ENCODE data around the gene ACSM2A.
"Not testable (repeated sequence)": the region's sequence is repeated elsewhere in the genome, so short reads cannot be mapped to it uniquely, and the experiment has no call there.

ACSM2A gene, protein sequence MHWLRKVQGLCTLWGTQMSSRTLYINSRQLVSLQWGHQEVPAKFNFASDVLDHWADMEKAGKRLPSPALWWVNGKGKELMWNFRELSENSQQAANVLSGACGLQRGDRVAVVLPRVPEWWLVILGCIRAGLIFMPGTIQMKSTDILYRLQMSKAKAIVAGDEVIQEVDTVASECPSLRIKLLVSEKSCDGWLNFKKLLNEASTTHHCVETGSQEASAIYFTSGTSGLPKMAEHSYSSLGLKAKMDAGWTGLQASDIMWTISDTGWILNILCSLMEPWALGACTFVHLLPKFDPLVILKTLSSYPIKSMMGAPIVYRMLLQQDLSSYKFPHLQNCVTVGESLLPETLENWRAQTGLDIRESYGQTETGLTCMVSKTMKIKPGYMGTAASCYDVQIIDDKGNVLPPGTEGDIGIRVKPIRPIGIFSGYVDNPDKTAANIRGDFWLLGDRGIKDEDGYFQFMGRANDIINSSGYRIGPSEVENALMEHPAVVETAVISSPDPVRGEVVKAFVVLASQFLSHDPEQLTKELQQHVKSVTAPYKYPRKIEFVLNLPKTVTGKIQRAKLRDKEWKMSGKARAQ

DNA sequence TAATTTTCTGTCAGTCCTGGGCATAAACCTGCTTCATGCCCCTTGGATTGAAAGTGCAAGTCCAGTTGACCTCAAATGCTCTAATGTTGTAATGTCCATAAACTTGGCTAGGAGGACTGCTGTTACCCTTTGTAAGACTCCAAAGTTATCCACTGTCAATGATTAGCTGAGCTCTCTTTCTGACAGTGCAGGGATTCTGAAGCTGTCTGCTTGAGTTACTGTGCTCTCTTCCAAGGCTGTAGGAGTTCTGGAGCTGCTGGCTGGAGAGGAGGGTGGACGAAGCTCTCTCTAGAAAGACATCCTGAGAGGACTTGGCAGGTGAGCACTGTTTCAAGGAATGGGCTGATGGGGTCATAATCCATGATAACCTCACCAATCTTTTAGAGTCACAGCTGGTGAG lies at the start of gene ACSM2A:
Gene ACSM2A (plus strand): TSS at position 158 of the 400 bp plus-strand sequence. CDS start 8,594 bp downstream, outside the sequence.
- H4K20me1 ChIP-seq (ENCODE audit: insufficient read depth, low read length, poor library complexity, severe bottlenecking); H3K4me2 ChIP-seq (ENCODE audit: low read depth, low read length, poor library complexity, severe bottlenecking); H3K9ac ChIP-seq (ENCODE audit: low read depth, low read length, poor library complexity, severe bottlenecking); H3K4me1 ChIP-seq (ENCODE audit: insufficient read depth, low read length, poor library complexity, severe bottlenecking); H2AFZ ChIP-seq (ENCODE audit: low read length); H3K9me2 ChIP-seq (replicated peaks; ENCODE audit: low read depth, low read length); H3K36me3 ChIP-seq (ENCODE audit: insufficient read depth, low read length); H3K27me3 ChIP-seq (ENCODE audit: insufficient read depth, low read length, poor library complexity, severe bottlenecking); H3F3A ChIP-seq (ENCODE audit: low read depth); H3K4me3 ChIP-seq (ENCODE audit: low read length, poor library complexity, severe bottlenecking); H3K9me3 ChIP-seq (ENCODE audit: insufficient read depth, low read depth, low read length); H3K79me2 ChIP-seq (ENCODE audit: insufficient read depth, low read length): not testable (repeated sequence)

DNA sequence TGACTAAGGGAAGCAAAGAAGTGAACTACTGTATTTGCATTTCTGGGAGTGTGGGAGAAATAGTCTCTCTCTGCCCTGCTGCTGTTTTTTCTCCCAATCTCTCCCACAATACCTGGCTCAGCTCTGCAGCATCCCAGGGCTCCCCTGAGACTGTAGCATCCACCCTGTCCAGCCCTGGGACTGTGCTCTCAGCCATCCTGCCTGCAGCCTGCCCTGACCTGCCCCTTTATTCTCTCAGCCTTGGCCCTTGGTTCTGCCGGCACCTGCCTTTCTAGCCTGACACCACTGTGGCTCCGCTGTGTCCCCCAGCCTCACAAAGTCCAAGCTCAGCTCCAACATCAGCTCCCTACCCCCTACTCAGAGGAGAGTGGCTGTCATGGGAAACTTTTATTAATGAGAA lies 48.7 kb upstream of the ACSM2A start:
- Histone ChIP-seq H3K27me3 (ENCODE audit: insufficient read depth, low read length, poor library complexity, severe bottlenecking) (no peaks in the 10 kb centered on the region), H3K9ac (ENCODE audit: low read depth, low read length, poor library complexity, severe bottlenecking) (no peak overlapping the region), H3K9me2 (replicated peaks; ENCODE audit: low read depth, low read length) (no peaks in the 10 kb centered on the region), H3K79me2 (ENCODE audit: insufficient read depth, low read length) (no peaks in the 10 kb centered on the region), H2AFZ (ENCODE audit: low read length) (no peak overlapping the region), H3K36me3 (ENCODE audit: insufficient read depth, low read length) (no peaks in the 10 kb centered on the region), H3F3A (ENCODE audit: low read depth) (no peaks in the 10 kb centered on the region), H3K4me3 (ENCODE audit: low read length, poor library complexity, severe bottlenecking) (no peak overlapping the region), H4K20me1 (ENCODE audit: insufficient read depth, low read length, poor library complexity, severe bottlenecking) (no peaks in the 10 kb centered on the region), H3K4me2 (ENCODE audit: low read depth, low read length, poor library complexity, severe bottlenecking) (no peak overlapping the region), H3K4me1 (ENCODE audit: insufficient read depth, low read length, poor library complexity, severe bottlenecking) (no peaks in the 10 kb centered on the region), H3K9me3 (ENCODE audit: insufficient read depth, low read depth, low read length) (no peaks in the 10 kb centered on the region)
- TF ChIP-seq CTCF (conservative IDR thresholded peaks at IDR 0.05; ENCODE audit: low read length) (no peak), EZH2phosphoT487 (IDR thresholded peaks at IDR 0.05; ENCODE audit: borderline replicate concordance) (no peak)

GRCh38 chr16:20404637-20405036 lies 46.7 kb upstream of the ACSM2A start, which contains the start of gene PDILT:
PDILT (minus strand) TSS chr16:20404737; CDS start chr16:20399300, 5,437 bp downstream.
- H3K27me3 ChIP-seq (ENCODE audit: insufficient read depth, low read length, poor library complexity, severe bottlenecking) = no peaks in the 10 kb centered on the region
- no peak within 1 kb of the TSS for H2AFZ ChIP-seq (ENCODE audit: low read length)
- H3F3A ChIP-seq (ENCODE audit: low read depth) = no peaks in the 10 kb centered on the region
- H3K9me3 ChIP-seq (ENCODE audit: insufficient read depth, low read depth, low read length) = no peaks in the 10 kb centered on the region
- no peak within 1 kb of the TSS for H3K4me2 ChIP-seq (ENCODE audit: low read depth, low read length, poor library complexity, severe bottlenecking)
- no peak within 1 kb of the TSS for H3K9ac ChIP-seq (ENCODE audit: low read depth, low read length, poor library complexity, severe bottlenecking)
- no peaks in the 10 kb centered on the region for H3K9me2 ChIP-seq (replicated peaks; ENCODE audit: low read depth, low read length)
- H3K79me2 ChIP-seq (ENCODE audit: insufficient read depth, low read length) = no peaks in the 10 kb centered on the region
- H3K4me3 ChIP-seq (ENCODE audit: low read length, poor library complexity, severe bottlenecking) = no peak within 1 kb of the TSS
- TF ChIP-seq EZH2phosphoT487 (IDR thresholded peaks at IDR 0.05; ENCODE audit: borderline replicate concordance) = no peak
- no peak for TF ChIP-seq CTCF (conservative IDR thresholded peaks at IDR 0.05; ENCODE audit: low read length)
- no peaks in the 10 kb centered on the region for H4K20me1 ChIP-seq (ENCODE audit: insufficient read depth, low read length, poor library complexity, severe bottlenecking)
- H3K36me3 ChIP-seq (ENCODE audit: insufficient read depth, low read length) = no peaks in the 10 kb centered on the region
- no peaks in the 10 kb centered on the region for H3K4me1 ChIP-seq (ENCODE audit: insufficient read depth, low read length, poor library complexity, severe bottlenecking)

All from Loucy (cell line).